Gastroesophageal sphincter (tissue), 3 donors: ENCODE data around the gene NCOA5.

ENCODE experiments used
- CTCF ChIP-seq, 4 experiments: fragments of 200-600 bp in 2 of 4; fragments of 450-650 bp in 2 of 4; sonication (generic) in 1 of 4; IDR thresholded peaks; one replicate each; pipeline ENCODE4 v1.5.1; 2017 to 2019; ENCODE audit warnings: antibody characterized with exemption in 4 of 4, mild to moderate bottlenecking in 2 of 4, moderate library complexity in 2 of 4
- EP300 ChIP-seq: sonication (generic); formaldehyde crosslinking; IDR thresholded peaks from one replicate; pipeline ENCODE4 v1.6.1; 2017; ENCODE audit warnings: antibody characterized with exemption, mild to moderate bottlenecking
- POLR2A ChIP-seq, 2 donors: fragments of 450-650 bp; IDR thresholded peaks; one replicate each; pipeline ENCODE4 v1.6.1; 2017; ENCODE audit warnings: antibody characterized with exemption in 2 of 2, mild to moderate bottlenecking in 2 of 2, moderate library complexity in 1 of 2
- POLR2AphosphoS5 ChIP-seq: sonication (generic); formaldehyde crosslinking; IDR thresholded peaks from one replicate; pipeline ENCODE4 v1.6.1; 2017; ENCODE audit warnings: antibody characterized with exemption

GRCh38 chr20:46049815-46050214, 39.9 kb downstream of the NCOA5 start:
- TF ChIP-seq CTCF (IDR thresholded peaks at IDR 0.05) (no peak), POLR2AphosphoS5 (no peak), POLR2A (IDR thresholded peaks at IDR 0.05) (no peak), EP300 (no peak)
